HPDE6-E6E7 (cell line): Measurements from ENCODE around the gene ARHGEF7.

ENCODE experiments used
- DNase-seq: peaks from one replicate; pipeline ENCODE4 v3.0.0; 2011; ENCODE audit warnings: missing footprints; ENCODE audit errors: extremely low spot score

The ARHGEF7 gene

GRCh38 chr13:111219950-111220349, 104.8 kb downstream of the ARHGEF7 start:
- no peak for DNase-seq

- DNase-seq, result no peak
Observed at GRCh38 chr13:111225166-111225565, 110.1 kb downstream of the ARHGEF7 start.

GRCh38 chr13:111225810-111226546, 110.9 kb downstream of the ARHGEF7 start:
- no peak for DNase-seq

GRCh38 chr13:111227405-111227804, 112.3 kb downstream of the ARHGEF7 start:
- DNase-seq, result no peak

- DNase-seq, result no peak
Observed at GRCh38 chr13:111228262-111229144, 113.4 kb downstream of the ARHGEF7 start.

- no peak for DNase-seq
Observed at GRCh38 chr13:111230385-111230930, 115.3 kb downstream of the ARHGEF7 start.

- no peak for DNase-seq
Observed at GRCh38 chr13:111232191-111232590, 117.1 kb downstream of the ARHGEF7 start.

- no peak for DNase-seq
Observed at GRCh38 chr13:111233080-111233479, 118.0 kb downstream of the ARHGEF7 start.

GRCh38 chr13:111239764-111240670, 124.9 kb downstream of the ARHGEF7 start:
- no peak for DNase-seq

GRCh38 chr13:111241006-111241755, 126.1 kb downstream of the ARHGEF7 start:
- DNase-seq, result no peak

- no peak for DNase-seq
Observed at GRCh38 chr13:111241862-111242261, 126.8 kb downstream of the ARHGEF7 start.

GRCh38 chr13:111242585-111242984, 127.5 kb downstream of the ARHGEF7 start:
- no peak for DNase-seq

- no peak for DNase-seq
Observed at GRCh38 chr13:111243981-111244380, 128.9 kb downstream of the ARHGEF7 start.

- no peak for DNase-seq
Observed at GRCh38 chr13:111245576-111246384, 130.7 kb downstream of the ARHGEF7 start.

- no peak for DNase-seq
Observed at GRCh38 chr13:111247552-111247951, 132.4 kb downstream of the ARHGEF7 start.

- DNase-seq, result no peak
Observed at GRCh38 chr13:111248822-111249221, 133.7 kb downstream of the ARHGEF7 start.

- no peak for DNase-seq
Observed at GRCh38 chr13:111249637-111250360, 134.7 kb downstream of the ARHGEF7 start.

- no peak for DNase-seq
Observed at GRCh38 chr13:111251646-111252445, 136.7 kb downstream of the ARHGEF7 start.
